NK-92 (cell line): ENCODE data around the gene PCK2.
"Not testable (repeated sequence)": the region's sequence is repeated elsewhere in the genome, so short reads cannot be mapped to it uniquely, and the experiment has no call there.

Experiments used
- DNase-seq: peaks from one replicate; lab custom pipeline; 2025; ENCODE audit not compliant: unreplicated experiment; lab: John Stamatoyannopoulos, UW

The PCK2 gene

DNA sequence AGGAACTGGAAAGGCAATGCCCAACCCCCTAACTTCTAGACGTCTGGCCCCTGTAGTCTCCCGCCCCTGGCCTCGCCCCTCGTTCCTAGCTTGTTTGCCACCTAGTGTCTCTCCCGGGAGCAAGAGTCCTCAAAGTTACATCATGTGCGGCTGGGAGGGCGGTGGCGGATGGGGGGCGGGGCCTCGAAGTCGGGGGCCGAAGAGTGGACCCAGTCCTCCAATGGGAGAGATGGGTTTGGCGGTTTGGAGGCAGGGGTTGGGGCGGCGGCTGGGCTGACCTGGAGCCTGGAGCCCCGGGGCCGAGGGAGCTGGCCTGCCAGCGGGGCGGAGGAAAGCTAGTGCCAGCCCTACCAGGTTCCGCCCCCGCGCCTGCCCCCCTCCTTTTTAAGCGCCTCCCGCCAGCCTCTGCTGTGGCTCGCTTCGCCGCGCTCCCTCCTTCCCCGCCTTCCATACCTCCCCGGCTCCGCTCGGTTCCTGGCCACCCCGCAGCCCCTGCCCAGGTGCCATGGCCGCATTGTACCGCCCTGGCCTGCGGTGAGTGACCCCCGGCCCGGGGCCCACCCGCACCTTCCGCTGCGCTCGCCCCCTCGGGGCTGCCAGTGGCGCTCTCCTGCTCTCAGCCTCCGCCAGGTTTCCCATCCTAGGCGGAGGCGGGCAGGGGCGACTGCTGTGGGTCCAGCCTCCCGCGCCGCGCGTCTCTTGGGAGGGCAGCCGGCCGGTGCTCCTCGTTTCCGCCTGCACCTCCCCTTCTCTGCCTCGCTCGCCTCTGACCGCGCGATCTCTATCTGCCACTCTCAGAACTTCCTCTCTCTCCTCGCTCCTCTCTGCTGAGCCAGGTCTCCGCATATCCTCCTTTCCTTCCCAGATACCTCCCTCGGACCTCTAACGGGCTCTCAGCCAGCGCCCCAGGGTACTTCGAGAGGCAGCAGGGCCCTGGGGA is at the start of gene PCK2:
TSS of gene PCK2 (plus strand) at position 411 of the 940 bp plus-strand sequence. CDS start at position 506, 95 bp downstream.
- no peak for DNase-seq

DNA sequence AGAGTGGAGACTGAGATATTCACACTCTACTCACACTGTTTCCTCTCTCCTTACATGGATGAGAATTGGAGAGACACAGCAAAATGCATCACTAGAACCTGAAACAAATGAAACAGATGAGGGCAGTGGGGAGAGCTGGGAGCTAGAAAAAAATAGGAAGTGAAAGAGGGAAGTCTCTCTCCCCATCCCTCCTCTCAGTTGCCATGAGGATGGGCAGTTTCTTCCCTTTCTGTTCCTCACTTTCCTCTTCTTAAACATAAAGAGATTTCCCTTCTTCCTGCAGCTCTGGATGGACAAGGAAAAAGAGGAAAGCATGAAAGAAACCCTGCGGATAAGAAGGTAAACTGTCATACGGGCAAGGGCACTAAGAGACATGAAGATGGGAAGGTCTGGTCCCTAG is 45.1 kb upstream of the PCK2 start:
- DNase-seq, result not testable (repeated sequence)

DNA sequence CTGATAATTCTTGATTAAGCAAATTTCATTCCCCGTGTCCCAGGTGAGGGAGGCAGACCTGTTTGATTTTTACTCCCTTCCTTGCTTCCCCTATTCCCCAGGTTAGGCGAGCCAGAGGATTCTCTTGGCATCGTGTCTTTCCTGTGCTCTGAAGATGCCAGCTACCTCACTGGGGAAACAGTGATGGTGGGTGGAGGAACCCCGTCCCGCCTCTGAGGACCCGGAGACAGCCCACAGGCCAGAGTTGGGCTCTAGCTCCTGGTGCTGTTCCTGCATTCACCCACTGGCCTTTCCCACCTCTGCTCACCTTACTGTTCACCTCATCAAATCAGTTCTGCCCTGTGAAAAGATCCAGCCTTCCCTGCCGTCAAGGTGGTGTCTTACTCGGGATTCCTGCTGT is 43.4 kb upstream of the PCK2 start:
- DNase-seq, result not testable (repeated sequence)

DNA sequence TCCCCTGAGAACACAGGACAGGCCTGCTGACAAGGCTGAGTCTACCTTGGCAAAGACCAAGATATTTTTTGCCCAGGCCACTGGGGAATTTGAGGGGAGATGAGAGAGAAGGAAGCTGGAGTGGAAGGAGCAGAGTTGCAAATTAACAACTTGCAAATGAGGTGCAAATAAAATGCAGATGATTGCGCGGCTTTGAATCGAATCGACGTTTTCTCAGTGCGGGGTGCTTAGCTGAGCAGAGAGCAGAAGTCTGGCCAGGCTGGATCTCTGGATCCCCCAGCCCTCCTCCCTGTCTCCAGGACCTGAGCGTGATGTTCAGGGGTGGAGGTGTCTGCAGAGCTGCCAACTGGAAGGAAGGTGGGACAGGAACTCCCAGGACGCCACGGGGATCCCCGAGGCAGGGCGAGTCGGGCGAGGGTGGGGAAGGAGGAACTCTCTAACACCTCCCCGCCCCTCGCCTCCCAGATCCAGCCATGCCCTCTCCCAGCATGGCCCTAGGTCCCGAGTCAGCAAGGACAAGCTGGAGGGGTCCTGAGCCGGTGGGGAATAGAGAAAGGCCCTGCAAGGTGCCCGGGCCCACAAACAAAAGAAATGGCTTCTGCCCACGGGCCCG is 42.8 kb upstream of the PCK2 start:
- no peak for DNase-seq

DNA sequence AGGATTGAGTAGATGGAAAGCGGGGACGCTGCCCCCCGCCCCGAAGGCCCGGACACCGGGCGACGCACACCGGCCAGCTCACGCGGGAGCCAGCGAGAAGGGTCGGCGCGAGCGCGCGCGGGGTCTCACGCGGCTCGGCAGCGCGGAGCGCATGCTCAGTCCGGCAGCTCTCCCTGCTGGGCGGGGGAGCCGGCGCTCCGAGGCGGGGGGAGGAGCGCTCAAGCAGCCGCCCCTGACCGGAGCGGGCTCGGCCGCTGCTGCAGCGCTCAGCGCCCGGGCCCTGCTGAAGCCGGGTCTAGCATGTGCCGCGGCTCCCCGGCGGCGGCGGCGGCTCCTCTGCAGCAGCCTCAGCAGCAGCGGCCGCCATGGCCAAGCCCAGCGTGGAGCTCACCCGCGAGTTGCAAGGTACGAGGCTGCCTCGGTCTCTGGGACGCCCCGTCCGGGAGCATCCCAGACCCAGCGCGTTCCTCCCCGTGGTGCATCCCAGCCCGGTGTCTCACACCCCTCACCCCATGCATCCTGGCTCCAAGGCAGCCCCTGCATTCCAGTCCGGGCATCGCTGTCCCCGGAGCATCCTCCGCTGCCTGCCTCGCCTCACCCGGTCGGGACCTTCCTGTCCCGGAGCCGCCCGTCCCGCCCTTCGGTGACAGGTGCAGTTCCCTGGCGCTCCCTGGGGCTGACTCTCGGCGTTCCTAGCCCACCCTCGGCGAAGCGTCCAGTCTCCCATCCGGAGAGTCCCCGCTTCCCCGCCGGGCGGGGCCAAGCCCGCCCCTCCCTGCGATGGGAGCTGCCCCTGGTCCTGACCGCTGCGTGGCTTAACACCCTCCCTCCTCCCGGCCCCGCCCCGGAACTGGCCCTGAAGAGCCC is 42.1 kb upstream of the PCK2 start, which contains the start of gene CARMIL3:
TSS of gene CARMIL3 (plus strand) at position 221 of the 867 bp plus-strand sequence. CDS start at position 366, 145 bp downstream.
- DNase-seq, result no peak

DNA sequence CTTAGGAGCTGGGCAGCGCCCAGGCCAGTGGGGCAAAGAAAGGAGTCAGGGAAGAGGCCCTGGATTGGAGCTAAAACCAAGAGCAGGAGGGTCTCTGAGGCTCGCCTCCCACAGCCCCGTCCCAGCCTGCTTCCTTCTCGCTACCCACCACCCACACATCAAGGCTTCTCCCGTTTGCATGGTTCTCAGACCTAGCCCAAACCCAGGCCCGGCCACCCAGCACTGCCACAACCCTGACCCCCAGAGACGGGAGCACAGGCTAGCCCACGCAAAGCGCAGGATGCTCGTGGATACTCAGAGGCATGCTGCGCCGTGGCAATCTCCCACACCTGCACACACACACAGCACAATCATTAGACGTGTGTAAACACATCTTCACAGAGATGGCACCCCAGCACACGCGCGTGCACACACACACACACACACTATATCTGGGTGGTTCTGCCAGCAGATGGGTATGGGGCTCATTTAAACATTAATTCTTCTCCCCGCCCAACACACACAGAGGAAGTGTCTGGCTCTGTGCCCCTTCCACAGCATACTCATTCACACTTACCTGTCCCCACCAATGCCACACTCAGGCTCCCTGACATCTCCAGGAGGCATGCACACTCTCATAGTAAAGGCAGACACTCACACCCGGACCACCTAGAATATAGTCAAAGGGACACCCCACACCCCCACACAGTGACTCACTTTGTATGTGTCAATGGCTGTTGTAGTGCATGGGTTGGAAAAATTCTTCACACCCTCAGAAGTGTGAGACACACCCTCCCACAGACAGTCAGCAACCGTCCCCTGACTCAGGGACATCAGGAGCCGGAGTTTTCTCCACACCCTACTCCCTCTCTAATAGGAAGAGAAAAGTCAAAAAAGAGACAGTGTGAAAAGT is 41.2 kb upstream of the PCK2 start:
- DNase-seq, result no peak

DNA sequence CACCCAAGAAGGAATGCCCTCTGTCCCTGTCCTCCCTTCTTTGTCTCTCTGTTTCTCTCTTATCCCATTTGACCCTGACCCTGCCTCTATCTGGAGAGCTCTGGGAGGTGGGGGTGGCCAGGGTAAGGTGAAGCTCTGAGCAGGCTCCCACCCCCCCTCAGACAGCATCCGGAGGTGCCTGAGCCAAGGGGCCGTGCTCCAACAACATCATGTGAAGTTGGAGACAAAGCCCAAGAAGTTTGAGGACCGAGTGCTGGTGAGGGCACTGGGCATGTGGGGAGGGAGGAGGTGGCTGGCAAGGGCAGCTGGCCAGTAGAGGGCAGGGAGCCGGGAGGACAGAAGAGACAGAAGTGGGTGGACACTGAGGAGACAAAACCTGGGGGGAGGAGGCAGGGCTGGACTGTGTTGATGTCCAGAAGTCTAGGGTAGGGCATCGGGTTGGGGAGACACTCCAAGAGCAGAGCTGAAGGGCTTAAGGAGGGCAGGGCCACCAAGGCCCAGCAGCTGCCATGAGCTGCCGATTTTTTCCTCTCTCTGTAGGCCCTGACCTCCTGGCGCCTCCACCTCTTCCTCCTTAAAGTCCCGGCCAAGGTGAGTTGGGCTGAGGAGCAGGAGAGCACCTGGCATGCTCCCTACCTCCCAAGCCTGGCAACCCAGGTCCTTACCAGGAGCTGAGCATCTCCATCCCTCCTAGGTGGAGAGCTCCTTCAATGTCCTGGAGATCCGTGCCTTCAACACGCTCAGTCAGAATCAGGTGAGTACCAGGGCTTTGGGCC is 40.4 kb upstream of the PCK2 start:
- DNase-seq, result no peak

DNA sequence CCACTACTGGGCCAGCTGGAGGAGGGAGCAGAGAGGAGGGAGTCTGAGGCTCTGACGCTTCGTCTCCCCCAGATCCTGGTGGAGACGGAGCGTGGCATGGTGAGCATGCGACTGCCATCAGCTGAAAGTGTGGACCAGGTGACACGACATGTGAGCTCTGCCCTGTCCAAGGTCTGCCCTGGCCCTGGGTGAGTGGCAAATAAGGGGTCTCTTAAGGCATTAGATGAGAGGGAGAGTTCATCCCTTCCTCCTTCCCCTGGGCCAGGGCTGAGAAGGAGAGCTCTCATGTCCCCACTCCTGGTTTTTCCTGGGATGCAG is 39.8 kb upstream of the PCK2 start:
- DNase-seq, result no peak

DNA sequence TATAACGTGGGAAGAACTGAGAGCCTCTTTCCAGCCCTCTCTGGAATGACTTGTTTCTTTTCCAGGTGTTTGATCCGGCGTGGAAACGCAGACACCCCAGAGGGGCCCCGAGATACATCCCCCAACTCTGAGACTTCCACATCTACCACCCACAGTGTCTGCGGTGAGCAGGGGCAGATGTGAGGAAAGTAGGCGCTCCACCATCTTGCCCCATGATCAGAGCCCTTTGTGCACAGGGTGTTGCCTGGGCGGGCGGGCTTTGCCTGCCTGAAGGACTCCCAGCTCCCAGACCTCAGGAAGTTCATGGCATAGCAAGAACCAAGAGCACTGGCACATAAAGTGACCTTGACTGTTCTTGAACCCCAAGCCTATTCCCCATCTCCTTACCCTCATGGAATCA is 39.5 kb upstream of the PCK2 start:
- DNase-seq, result no peak

DNA sequence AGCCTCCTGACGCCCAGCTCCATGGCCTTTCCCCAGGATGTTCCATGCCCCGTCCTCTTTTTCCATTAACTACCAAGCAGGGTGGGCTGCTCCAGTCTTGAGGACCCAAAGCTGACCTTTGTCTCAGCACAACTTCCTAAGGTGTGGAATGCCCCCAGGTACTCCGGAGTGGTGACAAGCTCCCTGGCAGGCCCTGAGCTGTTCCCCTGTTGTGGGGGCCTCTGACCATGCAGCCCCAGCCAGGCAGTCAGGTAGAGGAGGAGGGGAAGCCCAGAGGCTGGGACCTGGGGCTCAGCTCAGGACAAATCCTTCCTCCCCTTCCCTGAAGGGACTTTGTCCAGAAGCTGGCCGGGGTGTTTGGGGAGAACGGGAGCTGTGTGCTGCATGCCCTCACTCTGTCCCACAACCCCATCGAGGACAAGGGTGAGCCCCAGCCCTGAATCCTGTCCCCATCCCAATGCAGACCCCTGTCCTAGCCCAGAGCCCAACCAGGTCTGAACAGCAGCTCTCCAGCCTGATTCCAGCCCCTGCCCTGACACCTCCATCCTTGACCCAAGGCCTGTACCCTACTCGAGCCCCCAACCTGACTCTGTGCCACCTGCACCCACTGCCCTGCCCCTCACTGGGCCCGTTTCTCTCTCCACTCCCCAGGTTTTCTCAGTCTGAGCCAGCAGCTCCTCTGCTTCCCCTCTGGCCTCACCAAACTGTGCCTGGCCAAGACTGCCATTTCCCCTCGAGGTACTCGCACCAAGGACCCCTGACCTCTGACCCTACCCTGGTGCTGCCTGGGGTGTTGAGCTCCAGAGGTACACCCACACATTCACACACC is 37.9 kb upstream of the PCK2 start:
- no peak for DNase-seq

DNA sequence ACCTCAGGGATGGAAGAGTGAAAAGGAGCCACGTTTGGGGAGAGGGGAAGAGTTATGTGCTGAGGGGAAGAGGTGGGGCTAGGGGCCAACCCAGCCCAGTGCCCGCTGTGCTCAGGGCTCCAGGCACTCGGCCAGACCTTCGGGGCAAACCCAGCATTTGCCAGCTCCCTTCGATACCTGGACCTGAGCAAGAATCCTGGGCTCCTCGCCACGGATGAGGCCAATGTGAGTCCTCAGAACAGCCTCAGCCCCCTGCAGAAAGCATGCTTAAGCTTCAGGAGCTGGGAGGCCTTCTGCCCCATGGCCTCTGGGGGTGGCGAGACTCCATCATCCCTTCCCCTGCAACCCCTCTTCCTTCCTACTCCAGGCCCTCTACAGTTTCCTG is 37.3 kb upstream of the PCK2 start:
- DNase-seq, result no peak

DNA sequence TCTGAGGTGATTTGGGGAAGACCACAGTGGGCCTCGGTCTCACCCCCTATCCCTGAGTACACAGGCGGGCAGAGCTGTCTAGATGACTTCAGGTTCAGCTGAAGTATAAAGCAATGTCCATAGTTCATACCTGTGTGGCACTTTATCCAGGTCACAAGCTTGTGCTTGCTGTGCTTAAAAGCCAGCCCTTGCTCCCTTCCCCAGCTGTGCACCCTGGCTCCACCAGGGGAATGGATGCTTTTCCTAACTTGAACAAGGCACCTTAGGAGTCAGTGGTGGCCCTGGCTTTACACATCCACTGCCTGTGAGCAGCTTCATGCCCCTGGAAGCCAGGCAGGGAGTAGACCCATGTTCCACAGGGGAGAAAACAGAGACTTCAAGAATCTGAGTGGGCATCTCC is 36.8 kb upstream of the PCK2 start:
- DNase-seq, result no peak

DNA sequence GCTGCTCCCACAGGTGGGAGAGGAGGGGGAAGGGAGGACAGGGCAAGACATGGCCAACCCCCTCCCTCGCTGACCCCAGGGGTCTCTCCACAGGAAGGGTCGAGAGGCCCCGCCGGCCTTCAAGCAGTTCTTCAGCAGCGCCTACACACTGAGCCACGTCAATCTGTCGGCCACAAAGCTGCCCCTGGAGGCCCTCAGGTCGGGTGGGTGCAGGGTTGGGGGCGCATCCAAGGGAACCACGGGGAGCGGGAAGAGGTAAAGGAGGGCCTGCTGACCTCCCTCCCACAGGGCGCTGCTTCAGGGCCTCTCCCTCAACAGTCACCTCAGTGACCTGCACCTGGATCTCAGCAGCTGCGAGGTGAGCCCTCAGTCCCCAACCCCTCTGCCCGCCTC is 36.2 kb upstream of the PCK2 start:
- DNase-seq, result no peak

DNA sequence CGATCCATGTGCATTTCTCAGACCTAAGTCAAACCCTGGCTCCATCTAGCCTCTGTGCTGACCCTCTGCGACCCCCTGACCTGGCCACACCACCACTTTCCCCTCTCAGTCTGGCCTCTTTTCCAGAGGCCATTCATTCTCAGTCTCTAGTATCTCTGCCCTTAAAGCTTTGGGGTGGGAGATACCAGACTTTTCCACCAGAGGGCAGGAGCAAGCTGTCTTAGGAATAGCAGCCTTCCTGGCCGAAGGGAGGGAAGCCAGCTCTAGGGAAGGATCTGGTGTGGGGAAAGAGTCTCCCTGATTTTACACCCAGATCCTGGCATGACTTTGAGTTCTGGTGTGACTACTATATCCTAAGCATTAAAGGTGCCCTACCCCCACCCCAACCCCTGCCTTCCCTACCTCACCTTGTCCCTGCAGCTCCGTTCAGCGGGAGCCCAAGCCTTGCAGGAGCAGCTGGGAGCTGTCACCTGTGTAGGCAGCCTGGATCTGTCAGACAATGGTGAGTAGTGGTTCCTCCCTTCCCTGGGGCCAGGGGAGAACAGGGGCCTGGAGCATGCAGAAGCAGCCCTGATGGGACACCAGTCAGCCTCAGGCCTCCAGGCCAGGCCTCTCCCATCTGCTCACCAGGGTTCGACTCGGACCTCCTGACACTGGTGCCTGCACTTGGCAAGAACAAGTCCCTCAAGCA is 35.7 kb upstream of the PCK2 start:
- no peak for DNase-seq

DNA sequence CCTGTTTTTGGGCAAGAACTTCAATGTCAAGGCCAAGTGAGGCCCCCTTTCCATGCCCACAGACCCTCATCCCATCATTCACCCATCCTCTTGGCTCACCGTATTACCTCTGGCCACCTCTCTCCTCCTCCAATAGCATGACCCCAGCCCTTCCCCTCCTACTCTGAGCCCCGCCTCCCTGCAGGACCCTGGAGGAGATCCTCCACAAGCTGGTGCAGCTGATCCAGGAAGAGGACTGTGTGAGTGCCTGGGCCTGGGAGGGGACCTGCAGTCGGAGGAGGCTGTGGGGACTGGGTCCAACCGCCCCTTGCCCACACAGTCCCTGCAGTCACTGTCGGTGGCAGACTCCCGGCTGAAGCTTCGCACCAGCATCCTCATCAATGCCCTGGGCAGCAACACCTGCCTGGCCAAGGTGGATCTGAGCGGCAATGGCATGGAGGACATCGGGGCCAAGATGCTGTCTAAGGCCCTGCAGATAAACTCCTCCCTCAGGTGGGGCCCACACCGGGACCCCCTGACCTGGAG is 35.1 kb upstream of the PCK2 start:
- DNase-seq, result no peak

DNA sequence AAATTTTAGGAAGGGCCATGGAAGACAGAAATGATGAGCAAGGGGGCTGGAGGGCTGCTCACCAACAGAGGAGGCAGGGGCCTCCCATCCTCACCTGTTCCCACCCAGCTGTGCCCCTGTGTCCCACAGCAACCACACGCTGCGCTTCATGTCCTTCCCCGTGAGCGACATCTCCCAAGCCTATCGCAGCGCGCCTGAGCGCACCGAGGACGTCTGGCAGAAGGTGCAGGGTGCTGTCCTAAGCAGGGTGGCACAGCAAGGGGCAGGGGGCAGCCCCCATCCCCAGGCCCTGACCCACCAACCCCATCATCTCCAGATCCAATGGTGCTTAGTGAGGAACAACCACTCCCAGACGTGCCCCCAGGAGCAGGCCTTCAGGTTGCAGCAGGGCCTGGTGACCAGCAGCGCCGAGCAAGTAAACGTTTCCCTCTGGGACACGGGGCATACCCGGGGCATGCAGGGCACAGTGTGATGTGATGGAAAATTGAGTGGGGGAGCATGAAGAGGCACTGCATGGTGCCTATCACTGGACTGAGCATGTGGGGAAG is 34.2 kb upstream of the PCK2 start:
- no peak for DNase-seq

DNA sequence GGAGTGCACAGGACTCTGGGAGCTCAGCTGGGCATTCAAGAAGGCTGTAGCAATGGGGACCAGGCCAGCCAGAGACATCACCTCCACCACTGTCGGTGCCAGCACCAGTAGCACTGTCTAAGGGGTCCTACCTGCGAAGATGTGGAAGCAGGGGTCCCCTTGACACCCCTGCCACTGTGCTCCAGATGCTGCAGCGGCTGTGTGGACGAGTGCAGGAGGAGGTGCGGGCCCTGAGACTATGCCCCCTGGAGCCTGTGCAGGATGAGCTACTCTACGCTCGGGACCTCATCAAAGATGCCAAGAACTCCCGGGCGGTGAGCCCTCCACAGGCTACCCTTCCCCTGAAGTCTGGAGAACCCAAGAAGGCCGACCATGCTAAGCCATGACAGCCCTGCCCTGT is 33.7 kb upstream of the PCK2 start:
- no peak for DNase-seq
